Camera-type eye (tissue), 1 donor: ENCODE results near the gene RMRP. TPM values are rescaled to one million over a fixed set of nuclear protein-coding genes. Genes with fewer than 3 reads are reported as not detected.

Experiments used
- total RNA-seq: library from RNA; depleted of rRNA; stranded (reverse); fragments of >200 nt; gene quantifications from one replicate; pipeline ENCODE4 v1.2.3, GENCODE V29; 2014

RMRP gene
- total RNA-seq, result 5,655 TPM

DNA sequence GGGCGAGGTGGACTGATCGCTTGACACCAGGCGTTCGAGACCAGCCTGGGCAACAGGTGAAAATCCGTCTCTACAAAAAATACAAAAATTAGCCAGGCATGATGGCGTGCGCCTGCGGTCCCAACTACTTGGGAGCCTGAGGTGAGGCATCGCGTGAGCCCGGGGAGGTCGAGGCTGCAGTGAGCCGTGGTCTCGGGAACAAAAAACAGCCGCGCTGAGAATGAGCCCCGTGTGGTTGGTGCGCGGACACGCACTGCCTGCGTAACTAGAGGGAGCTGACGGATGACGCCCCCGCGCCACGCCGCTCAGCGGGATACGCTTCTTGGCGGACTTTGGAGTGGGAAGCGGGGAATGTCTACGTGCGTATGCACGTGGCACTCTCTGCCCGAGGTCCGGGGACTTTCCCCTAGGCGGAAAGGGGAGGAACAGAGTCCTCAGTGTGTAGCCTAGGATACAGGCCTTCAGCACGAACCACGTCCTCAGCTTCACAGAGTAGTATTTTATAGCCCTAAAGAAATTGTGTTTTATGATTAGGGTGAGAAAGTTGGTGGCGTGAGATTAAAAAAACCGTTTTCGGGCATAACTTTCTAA lies at the start of gene RMRP:
RMRP (minus strand) TSS at position 474 of the 591 bp plus-strand sequence.

DNA sequence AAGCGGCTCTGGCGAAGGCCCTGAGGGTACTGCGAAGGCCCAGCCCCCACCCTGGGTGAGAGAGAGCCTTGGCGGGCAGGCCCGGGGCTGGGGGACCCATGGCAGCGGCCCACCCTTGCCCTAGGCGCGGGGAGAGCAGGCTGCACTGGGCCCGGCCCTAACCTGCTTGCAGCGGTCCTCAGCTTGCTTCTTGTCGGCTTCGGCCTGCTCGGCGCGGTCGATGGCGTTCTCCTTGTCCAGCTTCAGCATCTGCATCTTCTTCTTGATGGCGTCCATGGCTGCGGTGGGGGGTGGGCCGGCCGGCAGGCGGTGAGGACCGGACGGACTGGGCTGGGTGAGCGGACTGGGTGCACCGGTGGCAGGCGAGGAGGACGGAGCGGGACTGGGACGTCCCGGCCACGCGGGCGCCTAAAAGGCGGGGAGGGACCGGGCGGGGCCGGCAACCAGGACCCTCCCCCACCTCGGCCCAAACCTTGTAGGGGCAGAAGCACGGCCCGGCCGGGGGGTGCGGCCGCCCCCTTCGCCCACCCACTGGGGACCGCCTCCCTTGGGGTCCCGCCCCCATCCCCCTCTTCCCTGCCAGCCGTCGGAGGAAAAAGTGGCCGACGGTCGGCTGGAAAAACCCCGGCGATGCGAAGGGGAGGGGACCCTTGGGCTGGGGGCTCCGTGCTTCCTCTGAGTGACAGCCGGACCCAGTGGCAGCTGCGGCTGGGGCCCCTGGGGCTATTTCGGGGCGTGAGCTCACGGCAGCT lies 31.9 kb upstream of the RMRP start, which contains the start of gene TPM2:
TPM2 (minus strand) TSS at position 384 of the 752 bp plus-strand sequence; CDS start at position 276, 108 bp downstream.

DNA sequence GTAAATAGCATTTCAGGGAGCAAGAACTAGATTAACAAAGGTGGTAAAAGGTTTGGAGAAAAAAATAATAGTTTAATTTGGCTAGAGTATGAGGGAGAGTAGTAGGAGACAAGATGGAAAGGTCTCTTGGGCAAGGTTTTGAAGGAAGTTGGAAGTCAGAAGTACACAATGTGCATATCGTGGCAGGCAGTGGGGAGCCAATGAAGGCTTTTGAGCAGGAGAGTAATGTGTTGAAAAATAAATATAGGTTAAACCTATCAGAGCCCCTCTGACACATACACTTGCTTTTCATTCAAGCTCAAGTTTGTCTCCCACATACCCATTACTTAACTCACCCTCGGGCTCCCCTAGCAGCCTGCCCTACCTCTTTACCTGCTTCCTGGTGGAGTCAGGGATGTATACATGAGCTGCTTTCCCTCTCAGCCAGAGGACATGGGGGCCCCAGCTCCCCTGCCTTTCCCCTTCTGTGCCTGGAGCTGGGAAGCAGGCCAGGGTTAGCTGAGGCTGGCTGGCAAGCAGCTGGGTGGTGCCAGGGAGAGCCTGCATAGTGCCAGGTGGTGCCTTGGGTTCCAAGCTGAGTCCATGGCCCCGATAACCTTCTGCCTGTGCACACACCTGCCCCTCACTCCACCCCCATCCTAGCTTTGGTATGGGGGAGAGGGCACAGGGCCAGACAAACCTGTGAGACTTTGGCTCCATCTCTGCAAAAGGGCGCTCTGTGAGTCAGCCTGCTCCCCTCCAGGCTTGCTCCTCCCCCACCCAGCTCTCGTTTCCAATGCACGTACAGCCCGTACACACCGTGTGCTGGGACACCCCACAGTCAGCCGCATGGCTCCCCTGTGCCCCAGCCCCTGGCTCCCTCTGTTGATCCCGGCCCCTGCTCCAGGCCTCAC lies 15.6 kb upstream of the RMRP start, which contains the start of gene CA9:
CA9 (plus strand) TSS at position 797 of the 893 bp plus-strand sequence; CDS start at position 829, 32 bp downstream.

DNA sequence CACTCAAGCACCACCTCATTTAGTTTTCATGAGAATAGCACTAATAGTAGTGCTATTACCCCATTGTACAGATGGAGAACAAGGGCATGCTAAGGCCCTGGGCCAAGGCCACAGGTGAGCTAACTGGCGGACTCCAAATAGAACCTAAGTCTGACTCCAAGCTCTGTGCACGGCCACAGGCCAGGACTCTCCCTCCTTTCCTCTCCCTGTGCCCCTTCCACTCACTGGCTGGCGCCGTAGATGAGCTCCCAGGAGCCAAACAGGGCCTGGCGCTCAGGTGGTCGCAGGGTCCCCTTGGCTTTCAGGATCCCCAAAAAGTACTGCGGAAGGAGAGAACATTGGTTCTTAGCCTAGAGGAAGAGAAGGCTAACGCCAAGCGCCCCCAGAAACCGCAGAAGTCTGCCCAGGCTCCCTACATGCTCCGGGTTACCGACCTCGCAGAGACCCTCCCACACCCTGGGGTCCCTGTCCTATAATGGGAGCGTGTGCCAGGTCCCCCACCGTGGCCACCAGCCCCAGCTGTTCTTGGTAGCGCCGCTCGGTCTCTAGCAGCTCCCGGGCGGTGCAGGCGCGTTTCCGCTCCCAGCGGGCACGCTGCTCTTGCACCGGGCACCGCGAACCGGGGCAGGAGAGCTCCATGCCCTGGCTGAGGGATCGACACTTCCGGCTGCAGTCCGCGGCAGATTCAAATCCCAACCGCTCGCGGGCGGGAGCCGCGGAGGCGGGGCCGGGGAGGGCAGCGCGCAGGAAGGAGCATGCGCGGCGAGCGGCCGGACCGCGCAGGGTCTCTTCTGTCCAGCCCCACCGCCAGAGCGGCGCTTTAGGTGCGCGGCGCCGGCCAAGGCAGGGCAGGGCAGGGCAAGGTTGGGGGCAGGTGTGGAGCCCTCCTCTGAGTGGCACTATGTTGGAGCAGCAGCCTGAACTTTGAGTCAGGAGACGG lies 7.0 kb upstream of the RMRP start, which contains the start of gene ARHGEF39:
ARHGEF39 (minus strand) TSS at position 665 of the 940 bp plus-strand sequence; CDS start at position 639, 26 bp downstream.

DNA sequence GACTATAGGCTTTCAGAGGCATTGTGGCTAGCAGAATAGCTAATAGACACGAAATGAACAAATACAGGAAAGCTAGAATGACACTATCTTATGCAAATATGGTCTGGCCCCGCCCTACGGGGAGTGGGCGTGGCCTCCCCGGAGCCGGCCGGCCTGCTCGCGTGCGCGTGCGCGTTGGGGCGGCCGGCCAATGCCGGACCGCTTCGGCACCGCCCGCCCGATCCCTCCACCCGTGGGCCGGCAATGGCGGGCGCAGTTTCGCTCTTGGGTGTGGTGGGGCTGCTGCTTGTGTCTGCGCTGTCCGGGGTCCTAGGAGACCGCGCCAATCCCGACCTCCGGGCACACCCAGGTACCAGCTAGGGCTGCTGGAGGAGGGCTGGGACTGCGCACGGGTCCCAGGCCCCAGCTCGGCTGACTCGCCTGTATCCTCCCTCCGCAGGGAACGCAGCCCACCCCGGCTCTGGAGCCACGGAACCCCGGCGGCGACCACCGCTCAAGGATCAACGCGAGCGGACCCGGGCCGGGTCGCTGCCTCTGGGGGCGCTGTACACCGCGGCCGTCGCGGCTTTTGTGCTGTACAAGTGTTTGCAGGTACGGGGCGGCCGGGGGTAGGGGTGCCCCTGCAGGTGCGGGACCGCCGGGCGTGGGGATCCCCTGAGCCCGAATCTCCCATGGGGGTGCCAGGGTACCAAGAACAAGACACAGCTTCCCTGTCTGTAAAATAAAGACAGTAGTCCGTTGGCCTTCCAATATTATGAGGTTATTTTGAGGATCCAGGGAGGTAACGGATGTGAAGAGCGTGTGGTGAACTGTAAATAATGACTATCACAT lies 533 bp upstream of the RMRP start, which contains the start of gene CCDC107:
CCDC107 (plus strand) TSS at position 156 of the 831 bp plus-strand sequence; CDS start at position 244, 88 bp downstream.

DNA sequence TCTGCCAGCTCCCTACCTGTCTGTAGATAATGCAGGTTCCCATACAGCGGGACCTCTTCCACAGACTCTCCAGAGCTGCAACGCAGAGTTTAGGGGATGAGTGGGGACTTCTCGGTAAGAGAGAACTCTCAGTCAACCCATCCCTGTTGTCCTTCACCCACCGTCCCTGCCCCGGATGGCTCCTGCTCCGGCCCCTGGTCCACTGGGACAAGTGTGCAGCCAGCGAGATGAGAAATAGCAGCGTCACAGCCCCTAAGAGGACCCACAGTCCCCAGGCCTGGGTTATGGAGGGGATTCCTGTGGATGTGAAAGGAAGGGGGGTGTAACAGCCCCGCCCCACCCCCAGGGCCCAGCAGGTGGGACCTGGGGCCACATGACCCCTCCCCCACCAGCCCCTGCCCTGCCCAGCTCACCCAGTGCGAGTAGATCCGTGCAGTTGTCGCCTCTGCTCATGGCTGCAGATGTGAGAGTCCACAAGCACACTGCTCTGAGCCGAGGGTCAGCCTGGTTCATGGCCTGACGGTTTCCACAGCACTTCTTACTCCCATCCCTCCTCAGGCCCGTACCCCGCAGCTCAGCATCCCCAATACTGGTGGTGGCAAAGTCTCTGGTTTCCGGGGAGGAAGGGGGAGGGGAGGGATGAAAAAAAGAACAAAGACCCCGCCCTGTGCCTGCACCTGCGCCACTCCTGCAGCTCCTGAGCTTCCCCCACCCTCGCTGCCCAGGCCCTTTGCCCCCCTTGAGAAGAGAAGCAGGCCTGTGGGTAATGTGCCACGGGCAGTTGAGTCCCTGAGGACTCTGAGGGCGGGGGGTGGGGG lies 7.3 kb downstream of the RMRP start, which contains the start of gene SIT1:
SIT1 (minus strand) TSS at position 591 of the 818 bp plus-strand sequence; CDS start at position 513, 78 bp downstream.

DNA sequence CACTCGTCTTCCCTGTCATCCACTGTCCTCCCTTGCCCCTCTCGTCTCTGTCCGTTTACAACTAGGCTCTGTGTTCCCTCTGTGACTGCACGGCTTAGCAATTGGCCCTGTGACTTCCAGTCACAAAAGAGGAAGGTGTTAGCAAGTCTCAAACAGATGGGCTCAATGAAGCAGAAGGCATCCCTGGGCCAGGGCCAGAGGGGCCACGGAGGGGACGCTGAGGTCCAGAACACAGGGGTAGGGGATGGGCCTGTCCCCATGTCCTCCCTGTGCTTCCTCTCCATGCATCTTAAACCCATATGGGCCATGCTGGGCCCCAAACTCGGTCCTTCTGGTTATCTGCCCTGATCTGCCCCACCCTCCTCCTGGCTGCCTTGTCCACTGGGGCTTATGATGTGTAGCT lies 39.5 kb downstream of the RMRP start, which contains the start of gene CD72:
CD72 (minus strand) TSS at position 89 of the 403 bp plus-strand sequence. CDS start 110 bp downstream, outside the sequence.

Other genes with a start within 250 kb of the RMRP start
- 40.5 TPM for gene RUSC2, start 167.9 kb downstream of the RMRP start, total RNA-seq
- gene TESK1, start 52.8 kb downstream of the RMRP start, total RNA-seq, result 23.4 TPM
- 2.5 TPM for gene CD72, start 39.6 kb downstream of the RMRP start, total RNA-seq
- gene SIT1, start 7.1 kb downstream of the RMRP start, total RNA-seq, result not detected
- 8.9 TPM for gene CCDC107, start 273 bp upstream of the RMRP start, total RNA-seq
- 1.9 TPM for gene ARHGEF39, start 7.2 kb upstream of the RMRP start, total RNA-seq
- 0.88 TPM for gene CA9, start 15.9 kb upstream of the RMRP start, total RNA-seq
- gene TPM2, start 31.9 kb upstream of the RMRP start, total RNA-seq, result 288 TPM
- 160 TPM for gene TLN1, start 74.2 kb upstream of the RMRP start, total RNA-seq
- gene CREB3, start 74.6 kb upstream of the RMRP start, total RNA-seq, result 32.2 TPM
- 60.5 TPM for gene GBA2, start 91.2 kb upstream of the RMRP start, total RNA-seq
- gene RGP1, start 91.3 kb upstream of the RMRP start, total RNA-seq, result 21.8 TPM
- gene MSMP, start 96.3 kb upstream of the RMRP start, total RNA-seq, result 2.3 TPM
- 30.7 TPM for gene NPR2, start 133.6 kb upstream of the RMRP start, total RNA-seq
- gene SPAG8, start 154.2 kb upstream of the RMRP start, total RNA-seq, result 2.9 TPM
- gene HINT2, start 157.0 kb upstream of the RMRP start, total RNA-seq, result 17.0 TPM
- gene FAM221B, start 170.7 kb upstream of the RMRP start, total RNA-seq, result not detected
- gene TMEM8B, start 171.2 kb upstream of the RMRP start, total RNA-seq, result 16.6 TPM
- gene OR13J1, start 212.4 kb upstream of the RMRP start, total RNA-seq, result not detected
- not detected for gene HRCT1, start 248.2 kb upstream of the RMRP start, total RNA-seq